LHCN-M2 (cell line): ENCODE measurements around the gene MUC5AC. TPM values are rescaled to one million over a fixed set of nuclear protein-coding genes. Genes with fewer than 3 reads are reported as not detected.

Experiments used
- DNase-seq: peaks from one replicate; pipeline ENCODE4 v3.0.0-alpha.2; 2012; ENCODE audit warnings: low read depth
- total RNA-seq: library from RNA; depleted of rRNA; stranded (reverse); fragments of >200 nt; gene quantifications from 2 replicates; pipeline ENCODE4 v1.2.3, GENCODE V29; 2014

The MUC5AC gene
- total RNA-seq, 1 experiment from 2014 or later: not detected

- DNase-seq: no peak
Measured at GRCh38 chr11:1194977-1195681, 37.4 kb downstream of the MUC5AC start.

GRCh38 chr11:1195682-1196515 lies 38.1 kb downstream of the MUC5AC start:
- no peak for DNase-seq

- no peak for DNase-seq
Measured at GRCh38 chr11:1196516-1197391, 39.0 kb downstream of the MUC5AC start.

- no peak for DNase-seq
Measured at GRCh38 chr11:1197431-1197885, 39.7 kb downstream of the MUC5AC start.

GRCh38 chr11:1197886-1198560 lies 40.3 kb downstream of the MUC5AC start:
- no peak for DNase-seq

- DNase-seq: no peak
Measured at GRCh38 chr11:1198561-1199240, 40.9 kb downstream of the MUC5AC start.

DNA sequence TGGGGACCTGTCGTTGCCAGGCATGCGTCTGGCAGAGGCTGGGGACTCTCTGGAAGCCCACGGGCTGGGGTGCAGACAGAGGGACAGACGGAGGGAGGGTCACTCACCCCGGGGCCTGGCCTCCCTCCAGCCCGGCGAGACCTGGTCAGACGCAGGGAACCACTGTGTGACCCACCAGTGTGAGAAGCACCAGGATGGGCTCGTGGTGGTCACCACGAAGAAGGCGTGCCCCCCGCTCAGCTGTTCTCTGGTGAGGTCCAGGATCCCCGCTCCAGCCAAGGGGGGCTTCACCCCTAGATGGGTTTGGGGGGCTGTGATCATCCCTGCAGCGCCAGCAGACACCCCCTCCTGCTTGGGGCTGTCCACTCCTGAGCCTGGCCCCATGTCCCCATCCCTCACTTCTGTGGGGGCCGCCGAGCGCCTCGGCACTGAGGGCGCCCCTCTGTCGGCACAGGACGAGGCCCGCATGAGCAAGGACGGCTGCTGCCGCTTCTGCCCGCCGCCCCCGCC lies 41.5 kb downstream of the MUC5AC start:
- no peak for DNase-seq

- no peak for DNase-seq
Measured at GRCh38 chr11:1199751-1200610, 42.2 kb downstream of the MUC5AC start.

- DNase-seq: no peak
Measured at GRCh38 chr11:1200611-1201191, 42.9 kb downstream of the MUC5AC start.

DNA sequence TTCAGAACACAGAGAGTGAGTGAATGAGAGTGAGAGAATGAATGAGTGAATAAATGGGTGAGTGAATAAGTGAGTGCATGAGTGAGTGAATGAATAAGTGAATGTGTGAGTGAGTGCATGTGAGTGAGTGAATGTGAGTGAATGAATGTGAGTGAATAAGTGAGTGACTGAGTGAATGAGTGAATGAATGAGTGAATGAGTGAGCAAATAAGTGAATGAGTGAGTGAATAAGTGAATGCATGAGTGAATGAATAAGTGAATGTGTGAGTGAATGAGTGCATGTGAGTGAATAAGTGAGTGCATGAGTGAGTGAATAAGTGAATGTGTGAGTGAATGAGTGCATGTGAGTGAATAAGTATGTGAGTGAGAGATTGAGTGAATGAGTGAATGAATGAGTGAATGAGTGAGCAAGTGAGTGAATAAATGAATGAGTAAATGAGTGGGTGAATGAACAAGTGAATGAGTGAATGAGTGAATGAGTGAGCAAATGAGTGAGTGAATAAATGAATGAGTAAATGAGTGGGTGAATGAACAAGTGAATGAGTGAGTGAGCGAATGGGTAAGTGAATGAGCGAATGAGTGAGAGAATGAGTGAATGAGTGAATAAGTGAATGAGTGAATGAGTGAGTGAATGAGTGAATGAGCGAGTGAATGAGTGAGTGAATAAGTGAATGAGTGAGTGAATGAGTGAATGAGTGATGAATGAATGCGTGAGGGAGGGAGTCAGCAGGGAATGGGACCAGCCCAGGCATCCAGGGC lies 43.8 kb downstream of the MUC5AC start:
- peak; percentile 19 for DNase-seq

DNA sequence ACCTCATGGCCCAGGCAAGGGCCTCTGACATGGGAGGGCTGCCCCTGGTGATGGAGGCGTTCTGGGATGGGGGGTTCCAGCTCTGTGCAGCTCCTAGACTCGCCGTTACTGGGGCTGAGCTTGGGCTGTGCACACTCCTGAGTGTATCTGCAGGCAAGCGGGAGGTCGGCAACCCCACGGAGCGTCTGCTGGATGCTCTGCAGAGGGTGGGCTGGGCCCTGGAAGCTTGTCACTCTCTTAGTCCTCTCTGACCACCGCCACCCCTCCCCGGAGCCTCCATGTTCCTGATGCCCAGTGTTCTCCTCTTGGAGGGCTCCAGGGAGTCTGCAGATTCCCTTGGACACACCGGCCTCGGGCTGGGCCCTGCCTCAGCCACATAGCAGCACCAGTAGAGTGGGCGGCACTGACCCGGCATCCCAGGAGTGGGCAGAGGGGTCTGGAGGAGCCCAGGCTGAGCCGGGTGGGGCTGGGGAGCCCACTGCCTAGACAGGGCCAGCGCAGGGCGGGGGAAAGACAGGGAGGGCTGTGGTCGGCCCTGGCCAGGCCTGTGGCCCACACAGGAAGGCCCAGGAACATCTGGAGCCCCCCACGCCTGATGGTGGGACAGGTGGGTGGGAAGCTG lies 44.5 kb downstream of the MUC5AC start:
- DNase-seq: no peak

GRCh38 chr11:1202776-1203504 lies 45.2 kb downstream of the MUC5AC start:
- DNase-seq: peak; percentile 9

- no peak for DNase-seq
Measured at GRCh38 chr11:1203505-1204271, 45.9 kb downstream of the MUC5AC start.

DNA sequence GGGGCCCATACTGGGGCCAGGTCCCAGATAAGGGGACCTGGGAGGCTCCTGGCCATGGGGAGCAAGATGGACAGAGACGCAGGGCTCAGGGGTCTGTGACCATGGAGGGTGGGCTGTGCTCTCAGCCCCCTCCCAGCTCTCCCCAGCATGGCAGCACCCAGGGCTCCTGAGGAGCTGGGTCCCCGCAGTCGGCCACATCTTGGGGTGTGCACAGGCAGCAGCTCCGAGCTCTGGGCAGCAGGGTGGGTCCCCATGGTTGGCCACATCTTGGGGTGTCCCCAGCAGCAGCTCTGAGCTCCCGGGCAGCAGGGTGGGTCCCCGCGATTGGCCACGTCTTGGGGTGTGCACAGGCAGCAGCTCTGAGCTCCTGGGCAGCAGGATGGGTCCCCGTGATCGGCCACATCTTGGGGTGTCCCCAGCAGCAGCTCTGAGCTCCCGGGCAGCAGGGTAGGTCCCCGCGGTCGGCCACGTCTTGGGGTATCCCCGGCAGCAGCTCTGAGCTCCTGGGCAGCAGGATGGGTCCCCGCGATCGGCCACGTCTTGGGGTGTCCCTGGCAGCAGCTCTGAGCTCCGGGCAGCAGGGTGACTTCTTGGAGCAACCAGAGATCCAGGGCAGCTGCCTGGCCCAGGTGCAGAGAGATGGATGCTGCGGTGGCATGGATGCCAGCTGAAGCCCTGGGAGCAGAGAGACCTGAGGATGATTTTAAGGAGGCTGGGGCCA lies 46.8 kb downstream of the MUC5AC start:
- no peak for DNase-seq

DNA sequence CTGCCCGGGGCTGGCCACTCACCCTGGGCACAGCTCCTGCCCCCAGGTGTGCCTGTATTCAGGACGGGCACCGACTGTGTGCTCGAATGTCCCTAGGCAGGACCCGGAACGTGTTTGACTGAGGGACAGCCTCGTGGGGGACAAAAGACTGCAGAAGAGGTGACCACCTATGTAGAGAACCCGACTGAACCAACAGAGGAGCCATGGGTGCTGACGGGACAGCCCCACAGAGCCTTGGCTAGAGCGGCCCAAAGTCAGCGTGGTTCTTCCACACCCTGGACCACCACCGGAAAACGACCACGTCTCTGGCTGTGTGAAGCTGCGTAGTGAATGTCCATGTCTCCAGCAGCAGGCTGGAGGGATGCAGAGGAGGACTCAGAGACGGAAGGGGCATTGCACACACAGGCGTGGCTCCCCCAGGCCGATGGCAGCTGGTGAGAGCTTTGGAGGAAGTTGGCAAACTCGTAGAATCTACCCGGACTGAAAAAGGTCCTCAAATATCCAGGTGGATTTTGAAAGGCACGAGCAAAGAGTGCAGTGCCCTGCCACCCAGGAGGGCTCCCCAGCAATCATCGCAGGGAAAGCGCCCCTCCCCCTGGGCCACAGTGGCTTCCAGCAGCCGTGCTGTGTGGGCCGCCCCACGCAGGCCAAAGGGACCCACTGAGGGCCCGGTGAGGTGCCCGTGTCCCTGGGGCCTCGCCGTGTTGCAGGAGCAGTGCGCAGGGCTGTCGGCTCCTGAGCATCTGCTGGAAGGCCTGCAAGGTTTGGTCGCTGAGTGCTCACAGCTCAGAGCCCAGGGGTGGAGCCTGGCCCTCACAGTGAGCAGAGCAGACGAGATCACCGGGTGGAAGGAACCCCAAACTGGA lies 47.6 kb downstream of the MUC5AC start:
- no peak for DNase-seq
